Measurements from ENCODE around the gene TTC6. TPM values are rescaled to one million over a fixed set of nuclear protein-coding genes. Genes with fewer than 3 reads are reported as not detected.

The TTC6 gene
- total and polyA plus RNA-seq, 8 donors, result 3.2 to 16.7 (median 13.9) TPM

- intact Hi-C loops (cut with DNase I), result no loop called here
- H3K4me1 ChIP-seq, result peaks cover 0 to 5% of the 10 kb centered on the region in 2 donors
- DNase-seq (no peak), ATAC-seq (no peak)
- H3K4me3 ChIP-seq, result no peak overlapping the region
- H3K36me3 ChIP-seq, result no peaks in the 10 kb centered on the region
- TF ChIP-seq CTCF (IDR thresholded peaks at IDR 0.05), result no peak
- H3K9me3 ChIP-seq, result no peaks in the 10 kb centered on the region
- peaks cover 30 to 41% of the 10 kb centered on the region in 2 donors for H3K27me3 ChIP-seq
- no peak overlapping the region for H3K27ac ChIP-seq
These were observed 15.3 kb upstream of the TTC6 start for GRCh38 chr14:37580146-37580545.

- TF ChIP-seq CTCF (IDR thresholded peaks at IDR 0.05), result no peak
- Histone ChIP-seq H3K36me3 (no peaks in the 10 kb centered on the region), H3K4me3 (peak overlapping the region; percentile 24 to 39), H3K27ac (peak overlapping the region; percentile 65 to 79), H3K9me3 (no peaks in the 10 kb centered on the region), H3K27me3 (peaks cover 59 to 75% of the 10 kb centered on the region in 2 donors), H3K4me1 (peaks cover 0 to 5% of the 10 kb centered on the region in 2 donors)
- intact Hi-C loops (cut with DNase I), result no loop called here
- DNase-seq (peak in 3 of 4 donors; percentile 18 to 81 (median 67)), ATAC-seq (peak; percentile 80)
These were observed 11.8 kb upstream of the TTC6 start for GRCh38 chr14:37583358-37584210.

- intact Hi-C loops (cut with DNase I), result no loop called here
- peak overlapping the region in 1 of 2 donors; percentile 39 for H3K4me3 ChIP-seq
- H3K4me1 ChIP-seq, result peaks cover 0 to 5% of the 10 kb centered on the region in 2 donors
- TF ChIP-seq CTCF (IDR thresholded peaks at IDR 0.05), result no peak
- no peaks in the 10 kb centered on the region for H3K36me3 ChIP-seq
- no peaks in the 10 kb centered on the region for H3K9me3 ChIP-seq
- H3K27ac ChIP-seq, result peak overlapping the region; percentile 65 to 79
- DNase-seq (peak in 1 of 4 donors; percentile 40), ATAC-seq (peak; percentile 32)
- H3K27me3 ChIP-seq, result peaks cover 66 to 79% of the 10 kb centered on the region in 2 donors
These were observed 11.0 kb upstream of the TTC6 start for GRCh38 chr14:37584211-37585100.

- no peak for TF ChIP-seq CTCF (IDR thresholded peaks at IDR 0.05)
- Histone ChIP-seq H3K36me3 (no peaks in the 10 kb centered on the region), H3K4me1 (peaks cover 0 to 5% of the 10 kb centered on the region in 2 donors), H3K4me3 (no peak overlapping the region), H3K9me3 (no peaks in the 10 kb centered on the region), H3K27me3 (peaks cover 71 to 83% of the 10 kb centered on the region in 2 donors), H3K27ac (peak overlapping the region; percentile 65 to 79)
- DNase-seq (peak in 2 of 4 donors; percentile 13 to 25), ATAC-seq (peak; percentile 5)
- intact Hi-C loops (cut with DNase I), result no loop called here
These were observed 10.3 kb upstream of the TTC6 start for GRCh38 chr14:37585101-37585511.
